Heart right ventricle (tissue), 16 donors: ENCODE data around the gene KHDC1. TPM values are rescaled to one million over a fixed set of nuclear protein-coding genes. Genes with fewer than 3 reads are reported as not detected.
A peak's percentile ranks its signal among the peaks of the same experiment; 100 is the strongest.
"Not testable (repeated sequence)": the region's sequence is repeated elsewhere in the genome, so short reads cannot be mapped to it uniquely, and the experiment has no call there.

ENCODE experiments used
- ATAC-seq, 8 donors: fragments of 200-7000 bp; cut with Tn5 transposase; one replicate each; pipeline ENCODE4 v1.9.1; 2020; ENCODE audit warnings: mild to moderate bottlenecking in 8 of 8, moderate library complexity in 8 of 8, moderate number of reproducible peaks in 1 of 8
- DNase-seq, 2 donors: peaks; one replicate each; pipeline ENCODE4 v3.0.0-alpha.2; 2020
- H3K27ac ChIP-seq, 10 donors: fragments of 200-600 bp; sonication (generic) in 2 of 10; one replicate each; pipeline versions ENCODE4 v1.5.0 to v1.8.0; 2020 to 2022; ENCODE audit warnings: mild to moderate bottlenecking in 3 of 10
- H3K27me3 ChIP-seq, 7 donors: fragments of 200-600 bp; one replicate each; pipeline ENCODE4 v1.8.0; 2021 to 2022; ENCODE audit warnings: mild to moderate bottlenecking in 2 of 7
- H3K36me3 ChIP-seq, 9 donors: fragments of 200-600 bp; sonication (generic) in 1 of 9; one replicate each; pipeline versions ENCODE4 v1.5.0 to v1.8.0; 2020 to 2022; ENCODE audit warnings: mild to moderate bottlenecking in 2 of 9
- H3K4me1 ChIP-seq, 9 donors: fragments of 200-600 bp; sonication (generic) in 1 of 9; one replicate each; pipeline versions ENCODE4 v1.5.0 to v1.8.0; 2020 to 2022; ENCODE audit warnings: mild to moderate bottlenecking in 4 of 9
- H3K4me3 ChIP-seq, 10 donors: fragments of 200-600 bp; sonication (generic) in 2 of 10; one replicate each; pipeline versions ENCODE4 v1.5.0 to v1.8.0; 2020 to 2022; ENCODE audit warnings: mild to moderate bottlenecking in 7 of 10, moderate library complexity in 2 of 10
- H3K9me3 ChIP-seq, 11 donors: fragments of 200-600 bp in 10 of 11; sonication (generic) in 2 of 11; one replicate each; pipeline versions ENCODE4 v1.5.0 to v1.8.0; 2013 to 2022; ENCODE audit warnings: mild to moderate bottlenecking in 2 of 11, control low read depth in 1 of 11, moderate library complexity in 1 of 11
- CTCF ChIP-seq, 9 donors: fragments of 200-600 bp; sonication (generic) in 2 of 9; IDR thresholded peaks; one replicate each; pipeline versions ENCODE4 v1.5.0 to v1.8.0; 2021 to 2022; ENCODE audit warnings: antibody characterized with exemption in 9 of 9, mild to moderate bottlenecking in 5 of 9, moderate library complexity in 1 of 9
- WGBS, 2 donors: extraction: QIAGEN DNeasy Blood & Tissue Kit; methylation state at CpG; one replicate each; pipeline ENCODE4 v1.1.7; 2013; ENCODE audit warnings: inconsistent platforms in 1 of 2; 5-methylcytosine and 5-hydroxymethylcytosine counted together
- intact Hi-C, 10 donors: fragments of 100-400 bp; cut with DNase I; formaldehyde crosslinking; loops; one replicate each; pipeline versions ENCODE4 v1.11.1 to v1.14.2; 2022
- long read RNA-seq, 3 donors: library from polyadenylated mRNA; unstranded; transcript quantifications; one replicate each; pipeline ENCODE4 v2.0.0, GENCODE V29; 2020 to 2021
- polyA plus RNA-seq, 2 donors: library from polyadenylated mRNA; stranded (reverse); fragments of 200-250 nt; gene quantifications; one replicate each; pipeline ENCODE4 v1.2.3, GENCODE V29; 2013
- total RNA-seq, 10 donors: library from RNA; stranded (reverse); fragmentation: NEBNext Ultra II Directional in 3 of 10; extraction: Animal tissue kit (Norgen Biotek cat#: 25700) in 3 of 10; gene quantifications; one replicate each; pipeline versions ENCODE4 v1.2.1 to v1.2.4, GENCODE V29; 2021 to 2023
- donor health status: Arrhythmogenic right ventricular cardiomyopathy.
- donor health status: ischemic (EF 13 %, LVEDD 7.1; RV severe dilation, severe dysfunction).
- donor health status: healthy with polysubstance abuse.
- donor health status: DM: no; HTN: yes; CAD: no.
- donor health status: DM: no; HTN: no; CAD: no.
- donor health status: ischemic (EF 25% LVEDD 6.9; RV normal size, moderate dysfunction).
- donor health status: ischemic (EF 25% LVEDD 5.7; RV mildly dilated, moderate dysfunction).
- donor health status: healthy.
- donor health status: DM: yes; HTN: yes; CAD: no.
- donor health status: Ischemic cardiomyopathy.
- donor health status: ischemic (EF 35%, LVEDD 5.7; RV mildly dilated, moderate dysfunction).
- donor health status: nonischemic (EF 11% LVEDD 7.7; RV severe dilation, severe dysfunction).
- donor health status: DM: yes; HTN: yes; CAD: no.
- donor health status: PGD.
- donor health status: ischemic (EF 29% LVEDD 5.4; RV normal size, mild dysfunction).
- donor health status: nonischemic (EF 23%, LVEDD 6.1; RV moderate dilation, normal function).

Gene KHDC1
- total RNA-seq (1 to 10 TPM in 7 of 10 donors, under 1 TPM in 3; 0.57 to 2.8 (median 1.2) TPM), polyA plus RNA-seq (1 to 10 TPM in 1 of 2 donors, under 1 TPM in 1; 0.51 to 1.8 TPM)
- long read RNA-seq, donor 1, transcript KHDC1-201 (4 exons, 1,134 nt): major isoform, 5 of 9 reads
- long read RNA-seq, donor 1, partial matches to known transcripts: 1 of 9 reads
- long read RNA-seq, donor 1, other reads (novel, unspliced or antisense): 3 of 9 reads
- long read RNA-seq, donor 2, partial matches to known transcripts: 0 of 1 reads
- long read RNA-seq, donor 2, other reads (novel, unspliced or antisense): 1 of 1 reads
- long read RNA-seq, donor 3, partial matches to known transcripts: 0 of 3 reads
- long read RNA-seq, donor 3, other reads (novel, unspliced or antisense): 1 of 3 reads

GRCh38 chr6:73262671-73263569, at the start of gene KHDC1:
KHDC1 (minus strand) TSS chr6:73263196; CDS start chr6:73242517, 20,679 bp downstream.
- WGBS, 2 donors: 2% methylated on average over 53 to 63 of the region's 63 CpGs
- peak; percentile 13 to 60 for DNase-seq
- H3K27me3 ChIP-seq: no peaks in the 10 kb centered on the region
- peak within 1 kb of the TSS; percentile 36 to 72 (median 66) for H3K4me3 ChIP-seq
- no peaks in the 10 kb centered on the region for H3K36me3 ChIP-seq
- peak within 1 kb of the TSS in 7 of 10 donors; percentile 39 to 79 (median 58) for H3K27ac ChIP-seq
- H3K9me3 ChIP-seq: no peaks in the 10 kb centered on the region
- TF ChIP-seq CTCF (IDR thresholded peaks at IDR 0.05): peak in 3 of 9 donors; percentile 10 to 17 (median 13)
- ATAC-seq: peak; percentile 83 to 96 (median 88)
- intact Hi-C loops: no loop called here
- peaks cover 0 to 20% (median 8%) of the 10 kb centered on the region in 9 donors for H3K4me1 ChIP-seq

- DNase-seq: not testable (repeated sequence)
Observed at GRCh38 chr6:73310503-73310845, 47.5 kb upstream of the KHDC1 start.

GRCh38 chr6:73309785-73310502, 46.9 kb upstream of the KHDC1 start:
- ATAC-seq (peak; percentile 80 to 96 (median 94)), DNase-seq (peak; percentile 26 to 60)
- Histone ChIP-seq H3K27ac (peak overlapping the region in 1 of 10 donors; percentile 62), H3K4me3 (peak overlapping the region; percentile 40 to 67 (median 52)), H3K9me3 (no peaks in the 10 kb centered on the region), H3K4me1 (peaks cover 0 to 22% (median 13%) of the 10 kb centered on the region in 9 donors), H3K27me3 (peaks cover 0 to 52% (median 40%) of the 10 kb centered on the region in 7 donors), H3K36me3 (no peaks in the 10 kb centered on the region)
- intact Hi-C loops: loop anchor here in 1 of 10 donors (10.0 kb wide), 1 partner anchor 125 kb away; no protein-coding TSS in a partner anchor
- 0 to 1% methylated on average over 59 of the region's 59 CpGs for WGBS, 2 donors
- peak in 5 of 9 donors; percentile 9 to 42 (median 41) for TF ChIP-seq CTCF (IDR thresholded peaks at IDR 0.05)

More at GRCh38 chr6:73310503-73310845, 47.5 kb upstream of the KHDC1 start:
- Histone ChIP-seq H3K4me3 (peak overlapping the region in 9 of 10 donors; percentile 40 to 67 (median 55)), H3K4me1 (peaks cover 0 to 24% (median 13%) of the 10 kb centered on the region in 9 donors), H3K27me3 (peaks cover 0 to 57% (median 45%) of the 10 kb centered on the region in 7 donors), H3K27ac (peak overlapping the region in 1 of 10 donors; percentile 62)
- ATAC-seq, H3K36me3 ChIP-seq, H3K9me3 ChIP-seq: not testable (repeated sequence)
- intact Hi-C loops: loop anchor here in 1 of 10 donors (10.0 kb wide), 1 partner anchor 126 kb away; no protein-coding TSS in a partner anchor
- WGBS, 2 donors: 6 to 16% methylated on average over 4 of the region's 4 CpGs

- peak overlapping the region; percentile 40 to 67 (median 52) for H3K4me3 ChIP-seq
- H3K27me3 ChIP-seq: peaks cover 0 to 47% (median 35%) of the 10 kb centered on the region in 7 donors
- intact Hi-C loops: no loop called here
- ATAC-seq (peak in 4 of 8 donors; percentile 7 to 65 (median 47)), DNase-seq (no peak)
- peak overlapping the region in 1 of 10 donors; percentile 62 for H3K27ac ChIP-seq
- no peaks in the 10 kb centered on the region for H3K36me3 ChIP-seq
- peaks cover 0 to 17% (median 13%) of the 10 kb centered on the region in 9 donors for H3K4me1 ChIP-seq
- no peak for TF ChIP-seq CTCF (IDR thresholded peaks at IDR 0.05)
- 5 to 7% methylated on average over 13 of the region's 13 CpGs for WGBS, 2 donors
- H3K9me3 ChIP-seq: no peaks in the 10 kb centered on the region
Observed at GRCh38 chr6:73309535-73309784, 46.5 kb upstream of the KHDC1 start.
